Skeletal muscle satellite cell (primary cell): ENCODE data around the gene C6.

ENCODE experiments used
- H3K27me3 ChIP-seq: 2 replicates; pipeline ENCODE4 v1.7.0; 2013; ENCODE audit warnings: low read length; ENCODE audit not compliant: control insufficient read depth, insufficient read depth
- H3K36me3 ChIP-seq: 2 replicates; pipeline ENCODE4 v1.7.0; 2013; ENCODE audit warnings: mild to moderate bottlenecking, control low read depth, low read length; ENCODE audit not compliant: insufficient read depth
- H3K4me1 ChIP-seq: 2 replicates; pipeline ENCODE4 v1.7.0; 2013; ENCODE audit warnings: low read length; ENCODE audit not compliant: control insufficient read depth, insufficient read depth
- H3K4me2 ChIP-seq: 2 replicates; pipeline ENCODE4 v1.7.0; 2013; ENCODE audit warnings: mild to moderate bottlenecking, low read length
- H3K4me3 ChIP-seq: 2 replicates; pipeline ENCODE4 v1.7.0; 2013; ENCODE audit warnings: low read length
- H3K9ac ChIP-seq: 2 replicates; pipeline ENCODE4 v1.7.0; 2013; ENCODE audit warnings: mild to moderate bottlenecking, low read depth, low read length, moderate library complexity
- H3K9me3 ChIP-seq: replicated peaks from 2 replicates; pipeline ENCODE4 v1.7.0; 2013; ENCODE audit warnings: mild to moderate bottlenecking, control low read depth, low read length

Gene C6

GRCh38 chr5:41157272-41157894 lies 55.9 kb downstream of the C6 start:
- Histone ChIP-seq H3K9me3 (no peaks in the 10 kb centered on the region), H3K9ac (no peak overlapping the region), H3K4me3 (no peak overlapping the region), H3K4me1 (peaks cover 27% of the 10 kb centered on the region), H3K27me3 (no peaks in the 10 kb centered on the region), H3K4me2 (no peak overlapping the region), H3K36me3 (no peaks in the 10 kb centered on the region)

GRCh38 chr5:41156739-41157138 lies 56.6 kb downstream of the C6 start:
- H3K4me2 ChIP-seq, result peak overlapping the region; percentile 2
- H3K4me1 ChIP-seq, result peaks cover 26% of the 10 kb centered on the region
- H3K9me3 ChIP-seq, result no peaks in the 10 kb centered on the region
- no peaks in the 10 kb centered on the region for H3K36me3 ChIP-seq
- H3K4me3 ChIP-seq, result no peak overlapping the region
- peaks cover 1% of the 10 kb centered on the region for H3K27me3 ChIP-seq
- no peak overlapping the region for H3K9ac ChIP-seq

DNA sequence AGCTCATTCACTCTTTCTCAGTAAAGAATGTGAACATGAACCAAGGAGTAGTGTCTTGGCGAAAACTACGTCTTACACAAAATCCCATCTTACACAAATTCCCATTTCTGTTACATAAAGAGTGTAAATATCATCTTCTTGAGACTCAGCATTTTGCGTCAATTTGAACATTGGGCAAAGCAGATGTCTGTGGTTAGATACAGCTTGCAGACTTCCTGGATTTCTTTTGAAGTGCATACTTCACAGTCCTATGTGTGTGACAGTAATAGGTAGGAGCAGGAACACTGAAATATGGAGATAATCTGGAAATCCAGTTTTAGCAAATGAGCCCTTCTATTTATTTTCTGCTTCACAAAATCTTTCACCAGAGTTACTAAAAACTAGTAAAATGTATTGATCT lies 58.8 kb downstream of the C6 start:
- Histone ChIP-seq H3K4me1 (peaks cover 16% of the 10 kb centered on the region), H3K9me3 (no peaks in the 10 kb centered on the region), H3K4me3 (no peak overlapping the region), H3K4me2 (no peak overlapping the region), H3K27me3 (peaks cover 3% of the 10 kb centered on the region), H3K36me3 (no peaks in the 10 kb centered on the region), H3K9ac (no peak overlapping the region)

DNA sequence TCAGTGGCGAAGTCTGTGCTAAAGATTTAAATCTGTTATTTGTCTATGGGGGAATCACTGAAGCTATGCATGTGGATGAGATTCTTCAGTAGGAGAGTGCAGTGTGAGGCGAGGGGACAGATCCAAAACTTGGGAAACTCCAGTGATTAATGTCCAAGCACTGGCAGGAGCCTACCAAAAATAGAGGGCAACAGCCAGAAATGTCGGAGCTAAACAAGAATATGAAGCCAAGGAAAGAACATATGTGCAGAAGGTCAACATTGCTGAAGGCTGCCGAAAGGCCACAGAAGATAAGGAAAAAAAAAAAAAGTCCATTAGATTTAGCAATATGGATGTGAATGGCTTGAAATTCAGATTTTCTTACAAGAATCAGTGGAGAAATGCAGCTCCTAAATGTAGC lies 61.8 kb downstream of the C6 start:
- Histone ChIP-seq H3K36me3 (no peaks in the 10 kb centered on the region), H3K9me3 (no peaks in the 10 kb centered on the region), H3K9ac (no peak overlapping the region), H3K4me1 (peaks cover 6% of the 10 kb centered on the region), H3K4me3 (no peak overlapping the region), H3K4me2 (no peak overlapping the region), H3K27me3 (peaks cover 3% of the 10 kb centered on the region)

GRCh38 chr5:41148448-41148847 lies 64.9 kb downstream of the C6 start:
- Histone ChIP-seq H3K27me3 (peaks cover 3% of the 10 kb centered on the region), H3K9ac (no peak overlapping the region), H3K9me3 (no peaks in the 10 kb centered on the region), H3K4me1 (no peaks in the 10 kb centered on the region), H3K36me3 (no peaks in the 10 kb centered on the region), H3K4me3 (no peak overlapping the region), H3K4me2 (no peak overlapping the region)

DNA sequence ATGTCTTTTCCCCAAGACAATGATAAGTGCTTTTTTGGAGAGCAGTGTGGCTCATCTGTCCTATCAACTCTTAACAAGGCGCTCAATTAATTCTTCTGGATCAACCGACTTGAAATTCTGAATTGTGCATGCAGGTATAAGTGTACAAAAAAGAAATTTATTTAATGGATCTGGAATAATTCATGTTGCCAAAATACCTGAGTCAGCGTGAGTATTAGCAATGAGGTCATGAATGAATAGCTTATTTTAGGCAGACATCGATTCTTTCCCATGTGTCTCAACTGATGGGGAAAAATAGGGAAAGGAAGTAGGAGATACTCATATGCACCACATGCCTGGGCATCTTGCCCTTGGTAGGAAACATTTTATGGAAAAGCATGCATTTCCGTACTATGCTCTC lies 68.0 kb downstream of the C6 start:
- Histone ChIP-seq H3K4me1 (no peaks in the 10 kb centered on the region), H3K36me3 (no peaks in the 10 kb centered on the region), H3K9me3 (no peaks in the 10 kb centered on the region), H3K9ac (no peak overlapping the region), H3K27me3 (no peaks in the 10 kb centered on the region), H3K4me3 (no peak overlapping the region), H3K4me2 (no peak overlapping the region)

DNA sequence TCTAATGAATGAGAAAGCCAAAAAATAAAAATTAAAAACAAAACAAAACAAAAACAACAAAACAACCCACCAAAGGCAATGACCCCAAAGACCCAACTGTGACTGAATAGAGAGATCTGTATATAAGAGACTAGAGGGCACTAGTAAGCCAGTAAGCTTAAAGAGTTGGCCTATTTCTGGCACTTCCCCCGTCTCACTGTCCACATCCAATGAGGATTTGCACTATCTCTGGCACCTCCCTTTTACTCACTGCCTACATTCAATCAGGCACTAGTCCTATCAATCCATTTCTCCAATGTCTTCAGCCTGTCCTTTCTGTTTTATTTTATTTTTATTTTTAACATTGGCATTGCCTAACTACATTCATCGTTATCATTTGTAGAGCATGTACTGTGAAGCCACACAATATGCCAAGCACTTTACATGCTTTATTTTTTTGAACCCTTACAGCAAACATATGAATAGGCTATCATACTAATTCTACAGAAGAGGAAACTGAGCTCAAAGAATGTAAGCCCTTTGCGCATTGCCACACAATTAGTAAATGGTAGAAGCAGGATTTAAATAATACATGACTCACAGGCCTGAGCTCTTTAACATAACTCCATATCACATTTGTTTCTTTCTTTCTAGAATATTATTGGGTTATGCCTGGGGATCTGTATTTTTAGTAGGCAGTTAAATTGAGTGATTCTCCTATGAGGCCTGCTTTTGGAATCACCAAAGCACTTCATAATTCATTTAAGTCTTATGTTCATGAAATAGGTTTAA lies 70.0 kb downstream of the C6 start:
- H3K4me3 ChIP-seq, result no peak overlapping the region
- H3K4me1 ChIP-seq, result no peaks in the 10 kb centered on the region
- no peak overlapping the region for H3K9ac ChIP-seq

GRCh38 chr5:41127967-41128690 lies 85.2 kb downstream of the C6 start:
- Histone ChIP-seq H3K9ac (no peak overlapping the region), H3K4me1 (no peaks in the 10 kb centered on the region), H3K4me3 (no peak overlapping the region), H3K27me3 (no peaks in the 10 kb centered on the region), H3K36me3 (no peaks in the 10 kb centered on the region), H3K9me3 (no peaks in the 10 kb centered on the region), H3K4me2 (no peak overlapping the region)

More for the DNA sequence above, 70.0 kb downstream of the C6 start:
- Histone ChIP-seq H3K27me3 (no peaks in the 10 kb centered on the region), H3K9me3 (no peaks in the 10 kb centered on the region), H3K36me3 (no peaks in the 10 kb centered on the region), H3K4me2 (no peak overlapping the region)

- Histone ChIP-seq H3K4me2 (no peak overlapping the region), H3K9ac (no peak overlapping the region), H3K4me1 (no peaks in the 10 kb centered on the region), H3K36me3 (no peaks in the 10 kb centered on the region), H3K4me3 (no peak overlapping the region), H3K9me3 (no peaks in the 10 kb centered on the region), H3K27me3 (no peaks in the 10 kb centered on the region)
Observed at GRCh38 chr5:41122459-41122858, 90.9 kb downstream of the C6 start.

DNA sequence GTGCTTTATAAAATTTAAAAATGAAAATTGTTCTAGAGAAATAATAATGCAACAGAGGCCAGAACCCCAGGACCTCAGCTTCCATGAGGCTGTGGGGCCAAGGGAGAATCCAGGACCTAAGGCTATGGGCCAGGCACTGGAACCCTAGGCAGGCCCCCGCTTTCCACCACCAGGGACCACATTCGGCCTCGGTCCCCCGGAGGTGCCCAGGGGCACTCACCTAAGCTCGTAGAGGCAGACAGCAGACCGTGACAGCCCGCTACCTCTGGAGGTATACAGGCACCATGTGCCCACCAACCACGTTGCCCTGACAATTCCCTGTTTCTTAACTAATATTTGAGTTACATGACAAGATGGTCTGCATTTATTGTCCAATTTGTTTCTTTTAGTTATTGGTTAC lies 92.7 kb downstream of the C6 start:
- H3K4me1 ChIP-seq, result no peaks in the 10 kb centered on the region
- H3K27me3 ChIP-seq, result no peaks in the 10 kb centered on the region
- H3K36me3 ChIP-seq, result no peaks in the 10 kb centered on the region
- H3K9me3 ChIP-seq, result no peaks in the 10 kb centered on the region
- no peak overlapping the region for H3K4me2 ChIP-seq
- no peak overlapping the region for H3K9ac ChIP-seq
- H3K4me3 ChIP-seq, result no peak overlapping the region

DNA sequence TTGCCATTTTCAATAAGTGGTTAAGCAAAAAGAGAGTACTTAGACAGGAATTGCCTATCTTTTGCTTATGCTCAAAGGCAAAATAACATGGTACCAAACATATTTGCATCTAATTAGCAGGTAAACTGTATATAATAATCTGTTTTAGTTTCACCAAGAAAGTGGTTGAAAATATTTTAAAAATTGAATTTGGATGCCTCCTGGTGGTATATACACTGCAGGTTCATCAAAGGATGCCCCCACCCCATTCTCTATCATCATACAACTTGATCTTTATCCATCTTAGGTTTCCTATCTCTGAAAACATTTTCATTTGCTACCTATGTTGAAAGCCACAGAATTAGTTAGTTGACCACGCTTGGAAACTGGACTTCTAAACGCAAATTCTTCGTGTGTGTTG lies 95.2 kb downstream of the C6 start:
- no peaks in the 10 kb centered on the region for H3K36me3 ChIP-seq
- H3K27me3 ChIP-seq, result no peaks in the 10 kb centered on the region
- H3K4me3 ChIP-seq, result no peak overlapping the region
- H3K4me1 ChIP-seq, result peaks cover 4% of the 10 kb centered on the region
- H3K9me3 ChIP-seq, result no peaks in the 10 kb centered on the region
- H3K4me2 ChIP-seq, result no peak overlapping the region
- no peak overlapping the region for H3K9ac ChIP-seq
